Breast epithelium (tissue), 4 donors: ENCODE results near the gene VPS13C. TPM values are rescaled to one million over a fixed set of nuclear protein-coding genes. Genes with fewer than 3 reads are reported as not detected.
A peak's percentile ranks its signal among the peaks of the same experiment; 100 is the strongest.

Source experiments
- DNase-seq, 2 donors: peaks; one replicate each; pipeline ENCODE4 v3.0.0-alpha.2; 2019; ENCODE audit warnings: low spot score in 2 of 2
- H3K27ac ChIP-seq, 2 donors: fragments of 200-600 bp; sonication (generic) in 1 of 2; one replicate each; pipeline ENCODE4 v1.5.1; 2016 to 2019; ENCODE audit warnings: mild to moderate bottlenecking in 1 of 2
- H3K27me3 ChIP-seq, 2 donors: fragments of 200-600 bp; sonication (generic) in 1 of 2; one replicate each; pipeline versions ENCODE4 v1.5.1 to v1.6.0; 2017 to 2019; ENCODE audit warnings: control low read depth in 1 of 2, mild to moderate bottlenecking in 1 of 2
- H3K36me3 ChIP-seq: fragments of 200-600 bp; one replicate; pipeline ENCODE4 v1.5.1; 2019
- H3K4me1 ChIP-seq, 2 donors: fragments of 200-600 bp; sonication (generic); one replicate each; pipeline ENCODE4 v1.5.1; 2016 to 2019; ENCODE audit warnings: control low read depth in 1 of 2
- H3K4me3 ChIP-seq, 3 donors: fragments of 200-600 bp; sonication (generic); 1 replicate in 2 of 3; 2 replicates in 1 of 3; pipeline ENCODE4 v1.5.1; 2016 to 2019; ENCODE audit warnings: mild to moderate bottlenecking in 3 of 3, moderate library complexity in 2 of 3
- H3K9me3 ChIP-seq, 2 donors: fragments of 200-600 bp; sonication (generic) in 1 of 2; one replicate each; pipeline ENCODE4 v1.5.1; 2016 to 2019; ENCODE audit warnings: control low read depth in 1 of 2
- CTCF ChIP-seq, 3 donors: fragments of 450-650 bp; IDR thresholded peaks; one replicate each; pipeline ENCODE4 v1.5.1; 2016 to 2017; ENCODE audit warnings: antibody characterized with exemption in 3 of 3, mild to moderate bottlenecking in 3 of 3, moderate library complexity in 3 of 3
- POLR2A ChIP-seq: fragments of 450-650 bp; IDR thresholded peaks from one replicate; pipeline ENCODE4 v1.6.1; 2016; ENCODE audit warnings: antibody characterized with exemption, mild to moderate bottlenecking, moderate library complexity
- POLR2AphosphoS5 ChIP-seq, 3 donors: sonication (generic); formaldehyde crosslinking; IDR thresholded peaks; one replicate each; pipeline ENCODE4 v1.6.1; 2017; ENCODE audit warnings: antibody characterized with exemption in 3 of 3
- intact Hi-C: fragments of 100-400 bp; cut with DNase I; formaldehyde crosslinking; loops from one replicate; pipeline ENCODE4 v1.15.1; 2023; ENCODE audit warnings: low total_unique reads
- total RNA-seq, 3 donors: library from RNA; depleted of rRNA; stranded (reverse); fragments of >200 nt; gene quantifications; one replicate each; pipeline ENCODE4 v1.1.0, GENCODE V29; 2016

The VPS13C gene
- total RNA-seq, 3 donors from 2014 or later, result 94.4 to 140 (median 117) TPM

GRCh38 chr15:61879219-61879618 is 181.0 kb downstream of the VPS13C start:
- Histone ChIP-seq H3K4me1 (no peaks in the 10 kb centered on the region), H3K9me3 (no peaks in the 10 kb centered on the region), H3K27me3 (no peaks in the 10 kb centered on the region), H3K36me3 (no peaks in the 10 kb centered on the region), H3K4me3 (no peak overlapping the region), H3K27ac (no peak overlapping the region)
- intact Hi-C loops, result no loop called here
- DNase-seq, result peak in 1 of 2 donors; percentile 68
- no peak for TF ChIP-seq POLR2AphosphoS5 (IDR thresholded peaks at IDR 0.05)
- TF ChIP-seq POLR2A, result no peak
- TF ChIP-seq CTCF (IDR thresholded peaks at IDR 0.05), result no peak

GRCh38 chr15:61871926-61872522 is 188.2 kb downstream of the VPS13C start:
- no peak overlapping the region for H3K4me3 ChIP-seq
- no peaks in the 10 kb centered on the region for H3K27me3 ChIP-seq
- no peak for DNase-seq
- H3K4me1 ChIP-seq, result no peaks in the 10 kb centered on the region
- intact Hi-C loops, result no loop called here
- H3K36me3 ChIP-seq, result no peaks in the 10 kb centered on the region
- no peak overlapping the region for H3K27ac ChIP-seq
- peak in 2 of 3 donors; percentile 45 to 50 for TF ChIP-seq CTCF (IDR thresholded peaks at IDR 0.05)
- TF ChIP-seq POLR2AphosphoS5 (IDR thresholded peaks at IDR 0.05), result no peak
- H3K9me3 ChIP-seq, result no peaks in the 10 kb centered on the region

- Histone ChIP-seq H3K27me3 (no peaks in the 10 kb centered on the region), H3K36me3 (no peaks in the 10 kb centered on the region), H3K4me3 (no peak overlapping the region), H3K9me3 (no peaks in the 10 kb centered on the region), H3K4me1 (no peaks in the 10 kb centered on the region), H3K27ac (no peak overlapping the region)
- TF ChIP-seq CTCF (IDR thresholded peaks at IDR 0.05) (no peak), POLR2AphosphoS5 (IDR thresholded peaks at IDR 0.05) (no peak), POLR2A (no peak)
- intact Hi-C loops, result no loop called here
- no peak for DNase-seq
Measured at GRCh38 chr15:61869656-61870055, 190.6 kb downstream of the VPS13C start.

DNA sequence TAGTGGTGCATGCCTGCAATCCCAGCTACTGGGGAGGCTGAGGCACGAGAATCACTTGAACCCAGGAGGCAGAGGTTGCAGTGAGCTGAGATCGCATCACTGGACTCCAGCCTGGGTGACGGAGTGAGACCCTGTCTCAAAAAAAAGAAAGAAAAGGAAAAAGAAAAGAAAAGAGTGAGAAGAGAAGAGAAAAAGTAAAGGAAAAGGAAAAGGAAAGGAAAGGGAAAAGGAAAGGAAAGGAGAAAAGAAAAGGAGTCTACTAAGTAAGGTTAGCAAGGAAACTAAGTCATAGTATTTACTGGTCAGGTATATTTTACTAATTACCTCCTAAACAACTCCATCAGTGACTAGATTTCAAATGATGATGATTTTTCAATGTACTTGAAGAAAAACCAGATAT is 198.3 kb downstream of the VPS13C start:
- no peak for DNase-seq
- Histone ChIP-seq H3K36me3 (no peaks in the 10 kb centered on the region), H3K4me1 (no peaks in the 10 kb centered on the region), H3K4me3 (no peak overlapping the region), H3K27ac (no peak overlapping the region), H3K9me3 (no peaks in the 10 kb centered on the region), H3K27me3 (no peaks in the 10 kb centered on the region)
- no peak for TF ChIP-seq CTCF (IDR thresholded peaks at IDR 0.05)
- TF ChIP-seq POLR2A, result no peak
- TF ChIP-seq POLR2AphosphoS5 (IDR thresholded peaks at IDR 0.05), result no peak
- intact Hi-C loops, result no loop called here

GRCh38 chr15:61857169-61857829 is 202.9 kb downstream of the VPS13C start:
- Histone ChIP-seq H3K27me3 (no peaks in the 10 kb centered on the region), H3K36me3 (no peaks in the 10 kb centered on the region), H3K4me1 (no peaks in the 10 kb centered on the region), H3K27ac (no peak overlapping the region), H3K4me3 (no peak overlapping the region), H3K9me3 (no peaks in the 10 kb centered on the region)
- TF ChIP-seq CTCF (IDR thresholded peaks at IDR 0.05), result no peak
- no peak for TF ChIP-seq POLR2AphosphoS5 (IDR thresholded peaks at IDR 0.05)
- TF ChIP-seq POLR2A, result no peak
- intact Hi-C loops, result no loop called here
- DNase-seq, result no peak
